Measurements from ENCODE around the gene PAX8.

DNA sequence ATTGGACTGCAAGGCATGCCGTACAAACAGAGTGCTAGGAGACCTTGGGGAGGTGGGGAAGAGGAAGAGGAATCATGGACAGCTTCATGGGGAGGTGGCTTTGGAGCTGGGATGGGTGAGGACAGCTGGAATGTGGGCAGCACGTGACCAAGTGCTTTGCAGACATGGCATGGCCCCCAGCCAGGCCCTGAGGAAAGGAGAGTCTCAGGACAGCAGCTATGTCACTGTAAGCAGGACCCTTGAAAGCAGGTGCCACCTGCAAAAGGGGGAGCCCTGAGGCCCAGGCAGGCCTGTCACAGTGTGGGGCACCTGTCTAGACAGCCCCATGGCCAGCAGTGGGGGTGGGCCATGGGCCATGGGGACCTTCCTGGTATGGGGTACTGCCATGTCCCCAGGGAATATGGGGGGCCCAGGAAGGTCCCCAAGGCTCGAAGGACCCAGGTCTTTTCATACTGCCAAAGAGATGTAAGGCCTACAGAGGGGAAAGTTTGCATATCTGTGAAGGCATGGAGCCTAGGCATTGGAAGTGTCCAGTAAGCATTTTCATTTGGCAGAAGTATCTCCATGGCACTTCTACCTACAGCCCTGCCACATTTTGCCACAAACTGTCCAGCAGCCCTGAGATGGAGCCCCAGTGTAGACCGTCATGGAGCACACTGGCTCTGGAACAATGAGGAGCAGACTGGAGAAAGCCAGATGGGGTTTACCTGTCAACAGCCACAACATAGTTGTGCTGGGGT is 9.9 kb downstream of the PAX8 start:
- TF ChIP-seq CHD4 (IDR thresholded peaks at IDR 0.05) (no peak), JUND (IDR thresholded peaks at IDR 0.05; ENCODE audit: low read depth, low read length) (no peak), POLR2A (IDR thresholded peaks at IDR 0.05; ENCODE audit: low read depth, low read length) (no peak), ZNF274 (IDR thresholded peaks at IDR 0.05; ENCODE audit: insufficient read depth, insufficient read length) (no peak), CBX5 (IDR thresholded peaks at IDR 0.05; ENCODE audit: low read depth) (no peak), HDAC6 (IDR thresholded peaks at IDR 0.05; ENCODE audit: unreplicated experiment) (no peak), CREM (IDR thresholded peaks at IDR 0.05; ENCODE audit: low read depth) (no peak), NFIC (IDR thresholded peaks at IDR 0.05; ENCODE audit: low read depth, low read length) (no peak), PAX8 (IDR thresholded peaks at IDR 0.05) (no peak), EZH2 (IDR thresholded peaks at IDR 0.05; ENCODE audit: borderline replicate concordance, control insufficient read depth, low read depth, low read length) (no peak), CBX3 (IDR thresholded peaks at IDR 0.05; ENCODE audit: borderline replicate concordance, low read depth) (no peak)
- TF ChIP-seq, protein P1, sequence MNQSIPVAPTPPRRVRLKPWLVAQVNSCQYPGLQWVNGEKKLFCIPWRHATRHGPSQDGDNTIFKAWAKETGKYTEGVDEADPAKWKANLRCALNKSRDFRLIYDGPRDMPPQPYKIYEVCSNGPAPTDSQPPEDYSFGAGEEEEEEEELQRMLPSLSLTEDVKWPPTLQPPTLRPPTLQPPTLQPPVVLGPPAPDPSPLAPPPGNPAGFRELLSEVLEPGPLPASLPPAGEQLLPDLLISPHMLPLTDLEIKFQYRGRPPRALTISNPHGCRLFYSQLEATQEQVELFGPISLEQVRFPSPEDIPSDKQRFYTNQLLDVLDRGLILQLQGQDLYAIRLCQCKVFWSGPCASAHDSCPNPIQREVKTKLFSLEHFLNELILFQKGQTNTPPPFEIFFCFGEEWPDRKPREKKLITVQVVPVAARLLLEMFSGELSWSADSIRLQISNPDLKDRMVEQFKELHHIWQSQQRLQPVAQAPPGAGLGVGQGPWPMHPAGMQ (IDR thresholded peaks at IDR 0.05; ENCODE audit: borderline replicate concordance) = no peak
- TF ChIP-seq, protein P2, sequence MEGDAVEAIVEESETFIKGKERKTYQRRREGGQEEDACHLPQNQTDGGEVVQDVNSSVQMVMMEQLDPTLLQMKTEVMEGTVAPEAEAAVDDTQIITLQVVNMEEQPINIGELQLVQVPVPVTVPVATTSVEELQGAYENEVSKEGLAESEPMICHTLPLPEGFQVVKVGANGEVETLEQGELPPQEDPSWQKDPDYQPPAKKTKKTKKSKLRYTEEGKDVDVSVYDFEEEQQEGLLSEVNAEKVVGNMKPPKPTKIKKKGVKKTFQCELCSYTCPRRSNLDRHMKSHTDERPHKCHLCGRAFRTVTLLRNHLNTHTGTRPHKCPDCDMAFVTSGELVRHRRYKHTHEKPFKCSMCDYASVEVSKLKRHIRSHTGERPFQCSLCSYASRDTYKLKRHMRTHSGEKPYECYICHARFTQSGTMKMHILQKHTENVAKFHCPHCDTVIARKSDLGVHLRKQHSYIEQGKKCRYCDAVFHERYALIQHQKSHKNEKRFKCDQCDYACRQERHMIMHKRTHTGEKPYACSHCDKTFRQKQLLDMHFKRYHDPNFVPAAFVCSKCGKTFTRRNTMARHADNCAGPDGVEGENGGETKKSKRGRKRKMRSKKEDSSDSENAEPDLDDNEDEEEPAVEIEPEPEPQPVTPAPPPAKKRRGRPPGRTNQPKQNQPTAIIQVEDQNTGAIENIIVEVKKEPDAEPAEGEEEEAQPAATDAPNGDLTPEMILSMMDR (IDR thresholded peaks at IDR 0.05 in 2 of 3, conservative IDR thresholded peaks at IDR 0.05 in 1 of 3; ENCODE audit: control insufficient read depth in 2 of 3, extremely low read depth in 1 of 3, insufficient read depth in 1 of 3, low read depth in 3 of 3, low read length in 3 of 3) = no peak

Data from GM12878 (cell line).